M059J (cell line): Measurements from ENCODE around the gene BCAN. TPM values are rescaled to one million over a fixed set of nuclear protein-coding genes. Genes with fewer than 3 reads are reported as not detected.
A peak's percentile ranks its signal among the peaks of the same experiment; 100 is the strongest.

Source experiments
- DNase-seq: peaks from one replicate; pipeline ENCODE4 v3.0.0-alpha.2; 2012; ENCODE audit warnings: low read depth
- total RNA-seq: library from RNA; depleted of rRNA; stranded (reverse); fragments of >200 nt; shearing (Covaris generic); gene quantifications from 2 replicates; pipeline ENCODE4 v1.2.3, GENCODE V29; 2014; rRNA removed

BCAN gene
- total RNA-seq, 1 experiment from 2014 or later, result not detected

DNA sequence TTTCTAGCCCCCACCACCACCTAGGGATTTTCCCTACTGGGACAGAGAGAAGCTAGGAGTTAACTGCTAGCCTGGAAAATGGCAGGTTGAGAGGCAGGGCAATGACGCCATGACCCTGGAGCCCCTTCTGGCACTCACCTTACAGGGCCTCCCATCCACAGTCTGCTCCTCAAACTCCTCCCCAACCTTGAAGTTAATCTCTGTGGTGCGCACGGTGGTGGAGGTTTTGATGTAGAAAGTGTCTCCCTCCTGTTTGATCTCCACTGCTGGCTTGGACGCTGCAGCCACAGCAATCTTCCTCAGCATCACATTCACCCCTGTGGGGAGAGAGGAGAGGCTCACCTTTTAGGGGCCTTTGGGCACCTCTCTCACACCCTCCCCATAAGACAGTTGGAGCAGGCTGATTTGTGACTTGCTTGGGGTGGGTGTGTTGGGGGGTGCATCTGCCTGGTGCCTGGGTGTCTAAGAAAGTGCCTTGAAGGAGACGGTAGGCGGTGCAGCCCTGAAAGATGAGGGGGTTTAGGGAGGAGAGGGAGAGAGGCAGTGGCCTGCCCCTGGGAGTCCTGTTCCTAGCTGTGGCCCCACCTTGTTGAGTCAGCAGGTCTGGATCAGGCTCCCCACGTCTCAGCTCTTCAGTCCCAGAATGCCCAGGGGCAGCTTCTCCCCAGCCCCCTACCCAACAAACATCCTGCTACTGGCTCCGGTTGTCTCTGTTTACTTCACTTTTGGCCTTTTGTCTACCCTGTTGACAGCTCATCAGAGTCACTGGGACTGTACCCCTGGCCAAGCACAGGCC is 59.0 kb downstream of the BCAN start:
- DNase-seq, result no peak

DNA sequence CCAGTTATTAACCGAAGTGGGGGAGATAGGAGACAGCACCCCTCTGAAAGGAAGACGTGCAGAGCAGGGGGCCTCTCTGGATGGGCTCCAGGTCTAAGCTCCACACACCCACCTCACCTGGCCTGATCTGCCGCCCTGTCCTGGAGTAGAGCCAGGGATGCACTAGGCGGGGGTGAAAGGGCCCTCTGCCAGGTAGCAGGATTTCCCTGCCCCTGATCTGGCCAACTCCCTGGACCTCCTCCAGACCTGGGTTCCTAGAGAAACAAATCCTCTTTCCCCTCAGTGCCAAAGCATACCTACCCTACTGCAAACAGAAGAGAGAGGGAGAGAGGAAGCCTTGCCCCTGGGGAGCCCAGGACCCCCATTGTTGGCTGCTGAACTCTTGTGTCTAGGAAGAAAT is 61.4 kb downstream of the BCAN start:
- no peak for DNase-seq

DNA sequence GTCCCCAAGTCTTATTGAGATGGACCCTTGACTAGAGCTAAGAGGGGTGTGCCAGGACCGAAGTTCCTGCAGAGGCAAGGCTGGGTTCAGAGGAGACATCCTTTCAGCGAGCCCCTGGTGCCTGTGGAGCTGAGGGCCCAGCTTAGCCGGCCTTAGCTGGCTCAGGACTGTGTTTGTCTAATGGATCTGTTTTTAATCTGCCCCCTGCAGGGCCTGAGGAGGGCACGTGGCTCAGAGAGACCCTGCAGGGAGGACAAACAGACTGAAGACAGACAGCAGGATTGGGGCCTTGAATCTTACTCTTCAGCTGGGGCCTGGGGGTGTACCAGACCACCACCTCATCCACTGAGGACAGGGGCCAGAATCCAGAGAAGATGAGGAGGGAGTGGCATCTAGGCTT is 61.8 kb downstream of the BCAN start:
- no peak for DNase-seq

DNA sequence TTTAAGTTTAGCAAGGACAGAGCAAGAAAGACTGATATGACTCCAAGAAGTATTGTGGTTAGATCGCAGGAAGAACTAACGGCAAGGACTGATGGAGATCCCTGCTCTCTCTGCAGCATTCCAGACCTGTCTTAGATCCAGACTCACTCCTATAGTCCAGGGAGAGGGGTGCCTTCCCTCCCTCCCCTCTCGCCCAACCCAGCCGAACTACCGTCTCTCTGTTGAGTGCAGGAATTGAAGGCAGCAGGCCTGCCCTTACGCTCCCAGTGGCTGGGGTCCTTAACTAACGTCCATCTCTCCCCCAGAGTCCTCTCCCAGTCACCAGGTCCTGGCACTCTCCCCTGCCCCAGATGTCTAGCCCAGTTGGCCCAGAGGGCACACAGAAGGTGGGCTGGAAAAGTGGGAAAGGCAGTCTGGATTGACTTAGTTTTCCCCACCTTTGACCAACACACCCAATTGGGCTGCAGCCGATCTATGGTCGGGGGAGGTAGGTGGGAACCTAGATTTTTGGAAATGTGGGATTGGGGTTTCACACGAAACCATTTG is 62.3 kb downstream of the BCAN start:
- no peak for DNase-seq

DNA sequence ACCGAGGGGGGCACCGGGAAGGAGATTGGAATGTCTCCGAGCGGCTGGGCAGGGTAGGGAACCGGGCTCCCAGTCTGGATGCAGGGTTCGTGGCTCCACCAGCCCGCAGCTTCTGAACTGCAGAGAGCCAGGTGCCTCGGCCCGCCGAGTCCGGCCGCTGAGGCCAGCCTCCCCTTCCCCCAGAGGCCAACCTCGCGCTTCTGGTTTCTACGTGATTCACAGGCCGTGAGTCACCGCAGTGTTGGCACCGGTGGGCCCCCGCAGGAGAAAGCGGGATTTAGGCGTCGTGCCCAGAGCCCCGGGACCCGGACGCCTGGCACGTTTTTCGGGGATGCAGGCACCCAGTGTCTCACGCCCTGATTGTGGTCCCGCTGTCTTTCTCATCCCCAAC is 63.0 kb downstream of the BCAN start:
- peak; percentile 86 for DNase-seq

DNA sequence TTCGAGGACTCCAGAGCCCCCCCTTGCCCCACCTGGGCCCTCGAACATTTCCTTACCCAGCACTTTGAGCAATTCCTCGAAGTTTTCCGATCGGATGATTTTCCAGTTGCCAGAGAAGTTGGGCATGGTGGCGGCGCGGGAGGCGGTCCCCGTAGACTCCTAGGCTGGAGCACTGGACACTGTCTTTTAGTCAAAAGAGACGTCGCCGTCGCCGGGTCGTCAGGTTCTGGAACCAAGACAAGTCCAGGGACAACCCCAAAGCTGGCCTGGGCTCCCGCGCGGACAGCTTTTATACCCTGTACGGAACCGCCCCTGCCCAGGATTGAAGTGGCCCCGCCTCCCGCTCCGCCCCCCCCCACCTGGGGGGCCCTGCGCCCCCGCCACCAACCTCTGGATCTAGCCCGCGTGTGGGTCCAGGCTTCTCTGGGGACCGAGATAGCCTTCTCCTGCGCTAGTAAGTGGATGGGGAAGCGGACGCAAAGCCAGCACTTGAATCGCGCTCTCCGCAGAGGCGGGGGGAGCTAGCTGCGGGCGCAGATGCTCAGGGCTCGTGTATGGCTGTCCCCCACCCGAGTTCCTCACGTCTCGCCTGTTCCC is 63.5 kb downstream of the BCAN start, which contains the start of gene CRABP2:
CRABP2 (minus strand) TSS at position 263 of the 597 bp plus-strand sequence; CDS start at position 126, 137 bp downstream.
- DNase-seq, result no peak

DNA sequence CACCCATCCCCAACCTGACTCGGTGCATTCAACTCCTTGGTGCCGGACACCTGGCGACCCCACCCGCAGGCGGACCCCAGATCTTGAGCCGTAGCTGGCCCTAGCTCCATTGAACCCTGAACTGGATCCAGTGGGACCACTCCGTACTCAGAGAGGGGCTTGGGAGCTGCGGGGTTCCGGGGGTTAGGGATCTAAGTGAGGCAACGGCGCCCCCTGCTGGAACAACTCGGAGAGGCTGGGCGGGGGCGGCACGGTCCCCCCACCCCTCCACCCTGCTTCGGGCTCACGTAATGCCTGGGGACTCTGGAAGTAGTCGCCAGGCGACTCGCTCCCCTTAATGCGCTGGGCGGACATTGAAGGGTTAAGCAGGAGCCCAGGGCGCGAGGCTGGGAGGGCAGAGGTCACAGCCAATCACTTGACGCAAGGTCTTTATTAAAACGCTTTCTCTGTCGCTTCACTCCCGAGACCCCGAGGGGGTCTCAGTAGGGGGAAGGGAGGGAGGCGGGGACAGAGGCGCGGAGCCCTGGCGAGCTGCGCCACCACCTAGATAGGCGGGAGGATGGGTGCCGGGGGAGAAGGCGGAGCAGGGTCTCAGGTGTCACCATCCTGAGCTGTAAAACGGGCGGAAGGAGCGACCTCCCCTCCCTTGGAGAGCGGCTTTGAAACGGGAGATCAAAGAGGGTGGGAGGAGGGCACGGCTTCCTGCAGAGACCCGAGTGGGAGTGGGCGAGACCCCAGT is 64.2 kb downstream of the BCAN start:
- peak; percentile 36 for DNase-seq

DNA sequence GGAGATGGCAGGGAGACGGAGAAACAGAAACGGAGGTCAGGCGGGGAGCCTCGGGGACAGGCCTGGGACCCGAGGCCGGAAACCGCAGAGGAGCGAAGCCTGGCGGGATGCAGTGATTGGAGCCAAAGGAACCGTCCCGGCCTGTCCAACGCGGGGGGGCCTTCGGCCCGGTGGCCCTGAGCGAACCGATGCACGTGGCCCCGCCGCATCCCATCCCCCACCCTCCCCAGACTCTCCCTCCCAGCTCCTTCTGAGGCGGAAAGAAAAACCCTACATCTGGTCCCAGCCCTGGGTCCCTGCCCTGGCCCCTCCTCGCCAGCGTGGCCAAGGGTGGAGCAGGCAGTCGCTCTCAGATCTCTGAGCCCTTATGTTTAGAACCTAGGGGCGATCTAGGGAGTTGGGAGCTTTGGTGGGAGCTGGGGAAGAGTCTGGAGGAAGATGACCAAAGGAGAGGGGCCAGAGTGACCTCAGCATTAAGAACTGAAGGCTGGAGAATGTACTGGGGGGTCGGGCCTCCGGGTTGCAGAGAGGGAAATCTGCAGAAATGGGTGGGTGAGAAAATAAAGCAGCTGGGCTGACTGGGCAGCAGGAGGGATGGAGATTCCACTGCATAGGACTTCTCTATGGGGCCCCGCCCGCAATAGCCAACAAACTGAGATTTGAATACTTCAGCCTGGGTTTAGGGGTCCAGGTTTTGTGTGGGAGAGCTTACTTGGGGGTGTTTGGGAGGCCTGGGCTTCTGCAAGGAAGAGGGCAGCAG is 64.9 kb downstream of the BCAN start:
- DNase-seq, result no peak

- DNase-seq, result no peak
Measured at GRCh38 chr1:156707417-156708217, 65.7 kb downstream of the BCAN start.

DNA sequence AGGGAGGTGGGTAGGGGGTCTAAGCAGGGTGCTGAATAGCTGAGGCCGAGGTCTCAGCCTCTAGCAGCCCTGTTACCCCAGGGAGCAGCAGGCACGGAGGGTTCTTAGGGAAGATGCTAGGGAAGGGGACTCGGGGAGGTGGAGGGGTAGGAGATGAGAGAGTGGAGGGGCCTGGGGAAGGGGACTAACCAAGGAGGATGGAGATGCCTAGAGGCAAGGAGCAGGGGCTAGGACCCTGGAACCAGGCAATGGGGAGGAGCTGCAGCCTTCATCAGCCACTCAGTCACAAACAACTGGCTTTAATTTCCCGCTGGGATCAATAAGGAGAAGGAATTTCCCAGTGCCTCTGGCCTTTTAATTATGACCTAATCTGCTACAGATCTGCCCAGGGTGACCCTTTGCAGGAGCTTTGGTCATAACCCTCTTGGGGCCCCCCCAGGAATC is 66.3 kb downstream of the BCAN start:
- DNase-seq, result no peak

- no peak for DNase-seq
Measured at GRCh38 chr1:156709031-156709430, 67.1 kb downstream of the BCAN start.

Other genes with a start within 250 kb of the BCAN start
- 10.6 and 26.3 TPM in 2 replicates for gene MEF2D, start 141.3 kb upstream of the BCAN start, total RNA-seq
- gene IQGAP3, start 69.6 kb upstream of the BCAN start, total RNA-seq, result 23.7 and 40.5 TPM in 2 replicates
- not detected in 2 replicates for gene TTC24, start 62.4 kb upstream of the BCAN start, total RNA-seq
- 120 and 139 TPM in 2 replicates for gene NAXE, start 50.3 kb upstream of the BCAN start, total RNA-seq
- 16.9 and 20.7 TPM in 2 replicates for gene GPATCH4, start 40.6 kb upstream of the BCAN start, total RNA-seq
- gene HAPLN2, start 22.7 kb upstream of the BCAN start, total RNA-seq, result not detected in 2 replicates
- 0.02 and 0.37 TPM in 2 replicates for gene NES, start 35.3 kb downstream of the BCAN start, total RNA-seq
- gene CRABP2, start 63.5 kb downstream of the BCAN start, total RNA-seq, result 21.1 and 31.9 TPM in 2 replicates
- gene METTL25B, start 86.4 kb downstream of the BCAN start, total RNA-seq, result 12.2 and 23.3 TPM in 2 replicates
- gene ISG20L2, start 86.6 kb downstream of the BCAN start, total RNA-seq, result 27.0 and 27.8 TPM in 2 replicates
- gene MRPL24, start 99.0 kb downstream of the BCAN start, total RNA-seq, result 48.1 and 61.7 TPM in 2 replicates
- gene HDGF, start 109.6 kb downstream of the BCAN start, total RNA-seq, result 211 and 264 TPM in 2 replicates
- 38.4 and 41.9 TPM in 2 replicates for gene PRCC, start 125.4 kb downstream of the BCAN start, total RNA-seq
- gene SH2D2A, start 174.7 kb downstream of the BCAN start, total RNA-seq, result 0.71 TPM in 1 of 2 replicates, not detected in the other
- not detected in 2 replicates for gene INSRR, start 217.0 kb downstream of the BCAN start, total RNA-seq
- not detected in 2 replicates for gene NTRK1, start 218.7 kb downstream of the BCAN start, total RNA-seq